ENCODE results near the gene FOXG1. TPM values are rescaled to one million over a fixed set of nuclear protein-coding genes. Genes with fewer than 3 reads are reported as not detected.

FOXG1 gene
- total and polyA plus RNA-seq, 2 donors (not counting 1 experiment from before 2014, with no cell fraction given), result not detected

GRCh38 chr14:28763751-28764256, 2.8 kb upstream of the FOXG1 start:
- H3K4me3 ChIP-seq (ENCODE audit: control extremely low read depth in 1 of 5, extremely low read depth in 1 of 5, insufficient read depth in 1 of 5, low read depth in 2 of 5, low read length in 4 of 5), result no peak overlapping the region
- H3K27ac Mint-ChIP-seq, result no peak overlapping the region
- H3K27ac ChIP-seq (ENCODE audit: low read length in 2 of 2), result no peak overlapping the region
- peaks cover 0 to 23% of the 10 kb centered on the region in 2 donors for H3K4me1 ChIP-seq (ENCODE audit: control insufficient read depth in 2 of 2, insufficient read depth in 2 of 2, low read length in 2 of 2)
- no peaks in the 10 kb centered on the region for H3K79me2 ChIP-seq (ENCODE audit: control insufficient read depth, insufficient read depth, low read length)
- TF ChIP-seq EZH2 (IDR thresholded peaks at IDR 0.05; ENCODE audit: borderline replicate concordance, insufficient read depth, low read depth, low read length, poor library complexity, severe bottlenecking), result no peak
- TF ChIP-seq CTCF (IDR thresholded peaks at IDR 0.05), result no peak
- no peaks in the 10 kb centered on the region for H4K20me1 ChIP-seq (ENCODE audit: control insufficient read depth, insufficient read depth, low read length, poor library complexity, severe bottlenecking)
- peaks cover 72% of the 10 kb centered on the region for H3K27me3 Mint-ChIP-seq
- POLR2A ChIA-PET, result no interaction called here
- peaks cover 20% of the 10 kb centered on the region for H3K4me1 Mint-ChIP-seq
- no peak overlapping the region for H2AFZ ChIP-seq (ENCODE audit: insufficient read depth, low read depth, low read length, poor library complexity, severe bottlenecking)
- no peak overlapping the region for H3K4me2 ChIP-seq (replicated peaks; ENCODE audit: low read depth, low read length, poor library complexity, severe bottlenecking)
- intact Hi-C loops (cut with micrococcal nuclease), result no loop called here
- no CpG with 5 or more reads among the region's 4 CpGs for WGBS (ENCODE audit: insufficient coverage)
- DNase-seq, result no peak
- peaks cover 0 to 65% (median 35%) of the 10 kb centered on the region in 4 experiments for H3K27me3 ChIP-seq (replicated peaks in 1 of 4; ENCODE audit: control extremely low read depth in 1 of 4, control insufficient read depth in 3 of 4, insufficient read depth in 4 of 4, low read length in 3 of 4)
- CTCF ChIA-PET, result interaction anchor here (1.1 kb wide), 1 partner anchor 9 kb away, joined by 3 read pairs; no protein-coding TSS in a partner anchor
- H3K36me3 ChIP-seq (replicated peaks in 1 of 2; ENCODE audit: control extremely low read depth in 1 of 2, control insufficient read depth in 1 of 2, extremely low read depth in 1 of 2, insufficient read depth in 2 of 2, low read length in 1 of 2), result no peaks in the 10 kb centered on the region
- no peak overlapping the region for H3K4me3 Mint-ChIP-seq
- H3K9me3 ChIP-seq (ENCODE audit: control extremely low read depth in 1 of 3, control insufficient read depth in 2 of 3, insufficient read depth in 1 of 3, low read length in 2 of 3), result peaks cover 0 to 26% (median 0%) of the 10 kb centered on the region in 3 donors
- H3K9ac ChIP-seq (ENCODE audit: low read length), result no peak overlapping the region
- H3K9me3 Mint-ChIP-seq (ENCODE audit: insufficient read depth), result no peaks in the 10 kb centered on the region
- ATAC-seq (ENCODE audit: low read depth), result no peak

GRCh38 chr14:28764257-28765160, 2.1 kb upstream of the FOXG1 start:
- Histone ChIP-seq H2AFZ (ENCODE audit: insufficient read depth, low read depth, low read length, poor library complexity, severe bottlenecking) (no peak overlapping the region), H3K79me2 (ENCODE audit: control insufficient read depth, insufficient read depth, low read length) (no peaks in the 10 kb centered on the region), H3K9me3 (ENCODE audit: control extremely low read depth in 1 of 3, control insufficient read depth in 2 of 3, insufficient read depth in 1 of 3, low read length in 2 of 3) (peaks cover 0 to 26% (median 0%) of the 10 kb centered on the region in 3 donors), H3K36me3 (replicated peaks in 1 of 2; ENCODE audit: control extremely low read depth in 1 of 2, control insufficient read depth in 1 of 2, extremely low read depth in 1 of 2, insufficient read depth in 2 of 2, low read length in 1 of 2) (no peaks in the 10 kb centered on the region), H3K4me1 (ENCODE audit: control insufficient read depth in 2 of 2, insufficient read depth in 2 of 2, low read length in 2 of 2) (peaks cover 0 to 23% of the 10 kb centered on the region in 2 donors), H3K27me3 (replicated peaks in 1 of 4; ENCODE audit: control extremely low read depth in 1 of 4, control insufficient read depth in 3 of 4, insufficient read depth in 4 of 4, low read length in 3 of 4) (peaks cover 0 to 60% (median 38%) of the 10 kb centered on the region in 4 experiments), H4K20me1 (ENCODE audit: control insufficient read depth, insufficient read depth, low read length, poor library complexity, severe bottlenecking) (no peaks in the 10 kb centered on the region), H3K4me3 (ENCODE audit: control extremely low read depth in 1 of 5, extremely low read depth in 1 of 5, insufficient read depth in 1 of 5, low read depth in 2 of 5, low read length in 4 of 5) (no peak overlapping the region), H3K9ac (ENCODE audit: low read length) (no peak overlapping the region), H3K27ac (ENCODE audit: low read length in 2 of 2) (no peak overlapping the region), H3K4me2 (replicated peaks; ENCODE audit: low read depth, low read length, poor library complexity, severe bottlenecking) (no peak overlapping the region)
- H3K4me1 Mint-ChIP-seq, result peaks cover 20% of the 10 kb centered on the region
- H3K9me3 Mint-ChIP-seq (ENCODE audit: insufficient read depth), result no peaks in the 10 kb centered on the region
- POLR2A ChIA-PET, result no interaction called here
- TF ChIP-seq CTCF (IDR thresholded peaks at IDR 0.05) (no peak), EZH2 (IDR thresholded peaks at IDR 0.05; ENCODE audit: borderline replicate concordance, insufficient read depth, low read depth, low read length, poor library complexity, severe bottlenecking) (no peak)
- ATAC-seq (ENCODE audit: low read depth), result no peak
- peaks cover 68% of the 10 kb centered on the region for H3K27me3 Mint-ChIP-seq
- no peak for DNase-seq
- no peak overlapping the region for H3K4me3 Mint-ChIP-seq
- CTCF ChIA-PET, result interaction anchor here (1.1 kb wide), 1 partner anchor 10 kb away, joined by 3 read pairs; no protein-coding TSS in a partner anchor
- 21% methylated on average over 10 of the region's 16 CpGs for WGBS (ENCODE audit: insufficient coverage)
- intact Hi-C loops (cut with micrococcal nuclease), result no loop called here
- no peak overlapping the region for H3K27ac Mint-ChIP-seq
